ENCODE results near the gene BCAR3.

DNA sequence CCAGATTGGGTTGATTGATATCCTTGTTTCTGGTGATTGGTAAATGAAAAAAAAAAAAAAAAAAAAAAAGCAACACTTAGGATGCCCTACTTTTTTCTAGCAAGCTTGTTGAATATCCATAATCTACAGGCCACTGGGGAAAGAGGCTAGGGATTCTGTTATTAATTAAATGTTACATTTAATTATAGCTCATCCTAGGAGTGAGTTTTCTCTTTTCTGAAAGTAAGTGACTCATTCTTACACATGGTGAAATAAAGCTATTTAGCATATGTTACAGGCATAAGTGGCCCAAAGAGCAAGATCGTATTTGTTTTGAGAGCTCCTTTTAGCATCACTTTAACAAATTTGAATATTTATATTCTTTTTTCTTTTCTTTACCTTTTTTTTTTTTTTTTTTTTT is 139.2 kb downstream of the BCAR3 start:
- no peak for TF ChIP-seq POLR2A (IDR thresholded peaks at IDR 0.05)
- TF ChIP-seq, protein P1, sequence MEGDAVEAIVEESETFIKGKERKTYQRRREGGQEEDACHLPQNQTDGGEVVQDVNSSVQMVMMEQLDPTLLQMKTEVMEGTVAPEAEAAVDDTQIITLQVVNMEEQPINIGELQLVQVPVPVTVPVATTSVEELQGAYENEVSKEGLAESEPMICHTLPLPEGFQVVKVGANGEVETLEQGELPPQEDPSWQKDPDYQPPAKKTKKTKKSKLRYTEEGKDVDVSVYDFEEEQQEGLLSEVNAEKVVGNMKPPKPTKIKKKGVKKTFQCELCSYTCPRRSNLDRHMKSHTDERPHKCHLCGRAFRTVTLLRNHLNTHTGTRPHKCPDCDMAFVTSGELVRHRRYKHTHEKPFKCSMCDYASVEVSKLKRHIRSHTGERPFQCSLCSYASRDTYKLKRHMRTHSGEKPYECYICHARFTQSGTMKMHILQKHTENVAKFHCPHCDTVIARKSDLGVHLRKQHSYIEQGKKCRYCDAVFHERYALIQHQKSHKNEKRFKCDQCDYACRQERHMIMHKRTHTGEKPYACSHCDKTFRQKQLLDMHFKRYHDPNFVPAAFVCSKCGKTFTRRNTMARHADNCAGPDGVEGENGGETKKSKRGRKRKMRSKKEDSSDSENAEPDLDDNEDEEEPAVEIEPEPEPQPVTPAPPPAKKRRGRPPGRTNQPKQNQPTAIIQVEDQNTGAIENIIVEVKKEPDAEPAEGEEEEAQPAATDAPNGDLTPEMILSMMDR (IDR thresholded peaks at IDR 0.05), result no peak
